ENCODE measurements around the gene SLC34A3. TPM values are rescaled to one million over a fixed set of nuclear protein-coding genes. Genes with fewer than 3 reads are reported as not detected.
A peak's percentile ranks its signal among the peaks of the same experiment; 100 is the strongest.

Gene SLC34A3
- polyA plus RNA-seq, 2 donors, result 1.3 to 1.6 TPM

DNA sequence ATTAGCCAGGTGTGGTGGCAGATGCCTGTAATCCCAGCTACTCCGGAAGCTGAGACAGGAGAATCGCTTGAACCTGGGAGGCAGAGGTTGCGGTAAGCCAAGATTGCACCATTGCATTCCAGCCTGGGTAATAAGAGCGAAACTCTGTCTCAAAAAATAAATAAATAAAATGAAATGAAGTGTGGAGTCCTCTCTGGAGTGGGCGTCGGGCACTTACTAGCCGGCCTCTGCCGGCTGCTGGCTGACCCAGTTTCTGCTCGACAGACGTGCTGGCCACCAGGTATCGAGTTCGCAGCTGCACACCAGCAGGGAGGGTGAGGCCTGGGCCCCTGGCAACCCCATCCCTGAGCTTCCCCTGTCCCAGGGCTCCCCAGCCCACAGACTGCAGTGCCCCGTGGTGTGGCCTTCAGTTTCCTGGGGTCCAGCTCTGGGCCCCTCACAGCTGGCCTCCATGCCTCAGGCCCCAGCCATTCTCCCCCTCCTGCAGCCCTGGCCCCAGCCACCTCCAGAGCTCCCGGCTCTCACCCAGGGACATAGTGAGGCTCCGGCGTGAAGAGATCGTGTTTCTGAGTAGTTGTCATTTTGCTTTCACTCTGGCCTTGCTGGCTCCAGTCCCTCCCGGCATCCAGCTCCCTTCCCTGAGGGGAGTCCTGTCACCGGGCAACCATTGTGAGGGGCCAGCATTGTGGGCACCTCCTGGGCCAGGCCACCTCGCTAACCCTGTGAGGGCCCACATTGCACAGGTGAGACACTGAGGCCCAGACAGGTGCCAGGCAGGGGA, 16.6 kb downstream of the SLC34A3 start:
- WGBS, 2 donors, result 76 to 86% methylated on average over 20 of the region's 20 CpGs

DNA sequence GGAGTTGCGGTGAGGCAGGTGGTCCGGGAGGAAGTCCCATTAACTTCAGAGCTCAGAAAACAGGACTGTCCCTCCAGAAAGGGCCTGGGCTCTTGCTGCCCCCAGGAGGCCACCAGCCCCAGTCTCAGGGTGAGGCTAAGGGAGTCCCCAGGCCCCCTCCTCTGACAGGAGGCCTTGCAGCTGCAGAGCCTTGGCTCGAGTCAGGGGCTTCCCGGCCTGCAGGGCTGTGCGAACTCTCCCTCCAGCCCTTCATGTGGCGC, 17.1 kb downstream of the SLC34A3 start:
- H3K4me1 ChIP-seq (ENCODE audit: control insufficient read depth in 2 of 2, insufficient read depth in 2 of 2, low read length in 1 of 2), result peaks cover 2 to 21% of the 10 kb centered on the region in 2 donors
- H3K27ac ChIP-seq (ENCODE audit: low read depth in 2 of 2, low read length in 1 of 2), result no peak overlapping the region
- peaks cover 0 to 12% of the 10 kb centered on the region in 2 donors for H3K36me3 ChIP-seq (ENCODE audit: control insufficient read depth in 2 of 2, insufficient read depth in 2 of 2, low read length in 1 of 2)
- no peaks in the 10 kb centered on the region for H3K27me3 ChIP-seq (ENCODE audit: control insufficient read depth in 1 of 2, insufficient read depth in 2 of 2, low read length in 2 of 2)
- 76 to 95% methylated on average over 6 of the region's 6 CpGs for WGBS, 2 donors
- H3K4me3 ChIP-seq (ENCODE audit: low read depth in 1 of 2, low read length in 2 of 2), result no peak overlapping the region
- no peaks in the 10 kb centered on the region for H3K9me3 ChIP-seq (ENCODE audit: control insufficient read depth in 2 of 2, insufficient read depth in 1 of 2, low read depth in 1 of 2, low read length in 1 of 2)

More for the DNA sequence above, 16.6 kb downstream of the SLC34A3 start:
- H3K27ac ChIP-seq (ENCODE audit: low read depth in 2 of 2, low read length in 1 of 2), result no peak overlapping the region
- H3K36me3 ChIP-seq (ENCODE audit: control insufficient read depth in 2 of 2, insufficient read depth in 2 of 2, low read length in 1 of 2), result peaks cover 0 to 17% of the 10 kb centered on the region in 2 donors
- peaks cover 2 to 27% of the 10 kb centered on the region in 2 donors for H3K4me1 ChIP-seq (ENCODE audit: control insufficient read depth in 2 of 2, insufficient read depth in 2 of 2, low read length in 1 of 2)
- H3K4me3 ChIP-seq (ENCODE audit: low read depth in 1 of 2, low read length in 2 of 2), result no peak overlapping the region
- no peaks in the 10 kb centered on the region for H3K27me3 ChIP-seq (ENCODE audit: control insufficient read depth in 1 of 2, insufficient read depth in 2 of 2, low read length in 2 of 2)
- no peaks in the 10 kb centered on the region for H3K9me3 ChIP-seq (ENCODE audit: control insufficient read depth in 2 of 2, insufficient read depth in 1 of 2, low read depth in 1 of 2, low read length in 1 of 2)

DNA sequence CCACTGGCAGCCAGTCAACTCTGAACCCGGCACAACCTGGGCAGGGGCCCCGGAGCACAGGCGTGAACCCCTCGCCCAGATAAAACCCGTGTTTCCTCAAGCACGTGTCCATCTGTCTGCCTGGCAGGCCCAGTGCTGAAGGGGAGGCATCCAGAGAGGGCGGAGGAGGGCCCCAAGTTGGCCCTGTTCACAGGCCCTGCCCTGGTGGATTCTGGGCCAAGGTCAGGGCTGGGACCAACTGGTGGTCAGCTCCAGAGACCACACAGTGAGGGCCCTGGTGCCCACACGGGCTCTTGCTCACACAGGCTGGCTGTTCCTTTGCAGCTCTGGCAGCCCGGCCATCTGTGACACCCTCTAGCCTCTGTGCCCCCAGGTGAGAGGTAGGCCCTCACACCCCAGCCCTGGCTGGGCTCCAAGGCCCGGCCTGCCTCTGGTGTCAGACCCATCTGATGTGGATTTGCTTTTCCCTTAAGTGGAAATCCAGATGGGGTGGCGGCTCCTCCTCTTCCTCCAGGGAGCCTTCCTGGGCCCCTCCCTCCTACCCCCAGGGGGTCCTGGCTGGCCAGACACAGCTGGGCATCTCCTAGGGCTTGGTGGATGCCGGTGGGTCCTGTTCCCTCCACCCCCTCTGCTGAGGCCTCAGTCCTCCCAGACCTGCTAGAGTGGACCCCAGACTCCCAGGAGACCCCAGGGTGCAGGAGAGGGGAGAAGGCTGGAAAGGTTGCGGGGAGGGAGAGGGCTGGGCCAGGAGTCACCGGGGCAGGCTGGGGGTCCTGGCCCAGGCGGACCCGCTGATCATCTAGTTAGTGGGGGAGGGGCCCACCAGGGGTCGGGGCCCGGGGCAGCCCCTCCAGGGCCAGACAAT, 19.9 kb downstream of the SLC34A3 start:
- no peaks in the 10 kb centered on the region for H3K36me3 ChIP-seq (ENCODE audit: control insufficient read depth in 2 of 2, insufficient read depth in 2 of 2, low read length in 1 of 2)
- 59% methylated on average over 17 of the region's 18 CpGs for WGBS, 2 donors
- no peak overlapping the region for H3K4me3 ChIP-seq (ENCODE audit: low read depth in 1 of 2, low read length in 2 of 2)
- H3K27me3 ChIP-seq (ENCODE audit: control insufficient read depth in 1 of 2, insufficient read depth in 2 of 2, low read length in 2 of 2), result no peaks in the 10 kb centered on the region
- H3K27ac ChIP-seq (ENCODE audit: low read depth in 2 of 2, low read length in 1 of 2), result no peak overlapping the region
- H3K4me1 ChIP-seq (ENCODE audit: control insufficient read depth in 2 of 2, insufficient read depth in 2 of 2, low read length in 1 of 2), result peaks cover 2 to 4% of the 10 kb centered on the region in 2 donors
- H3K9me3 ChIP-seq (ENCODE audit: control insufficient read depth in 2 of 2, insufficient read depth in 1 of 2, low read depth in 1 of 2, low read length in 1 of 2), result no peaks in the 10 kb centered on the region

DNA sequence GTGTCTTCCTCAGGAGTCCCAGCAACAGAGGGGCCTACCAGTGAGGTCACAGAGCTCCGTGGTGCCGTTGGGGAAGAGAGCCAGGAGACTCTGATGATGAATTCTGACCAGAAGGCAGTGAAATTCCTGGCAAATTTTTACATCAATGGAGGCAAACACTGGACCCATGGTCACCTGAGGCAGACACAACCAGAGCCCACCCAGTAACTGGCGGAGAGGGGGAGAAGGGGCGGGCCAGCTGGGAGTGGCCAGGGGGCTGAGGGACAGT, 20.4 kb downstream of the SLC34A3 start, which contains the start of gene STPG3:
Gene STPG3, plus strand, starts transcription at position 93 of the 268 bp plus-strand sequence. Its CDS starts 1 bp downstream, at position 94.
- Histone ChIP-seq H3K9me3 (ENCODE audit: control insufficient read depth in 2 of 2, insufficient read depth in 1 of 2, low read depth in 1 of 2, low read length in 1 of 2) (no peaks in the 10 kb centered on the region), H3K36me3 (ENCODE audit: control insufficient read depth in 2 of 2, insufficient read depth in 2 of 2, low read length in 1 of 2) (no peaks in the 10 kb centered on the region), H3K27me3 (ENCODE audit: control insufficient read depth in 1 of 2, insufficient read depth in 2 of 2, low read length in 2 of 2) (no peaks in the 10 kb centered on the region), H3K27ac (ENCODE audit: low read depth in 2 of 2, low read length in 1 of 2) (no peak within 1 kb of the TSS), H3K4me3 (ENCODE audit: low read depth in 1 of 2, low read length in 2 of 2) (no peak within 1 kb of the TSS), H3K4me1 (ENCODE audit: control insufficient read depth in 2 of 2, insufficient read depth in 2 of 2, low read length in 1 of 2) (peaks cover 2 to 8% of the 10 kb centered on the region in 2 donors)
- whole genome bisulfite sequencing, 2 donors, result 62 to 73% methylated on average over 4 of the region's 4 CpGs

- Histone ChIP-seq H3K4me1 (ENCODE audit: control insufficient read depth in 2 of 2, insufficient read depth in 2 of 2, low read length in 1 of 2) (peaks cover 2 to 13% of the 10 kb centered on the region in 2 donors), H3K9me3 (ENCODE audit: control insufficient read depth in 2 of 2, insufficient read depth in 1 of 2, low read depth in 1 of 2, low read length in 1 of 2) (no peaks in the 10 kb centered on the region), H3K36me3 (ENCODE audit: control insufficient read depth in 2 of 2, insufficient read depth in 2 of 2, low read length in 1 of 2) (peaks cover 0 to 5% of the 10 kb centered on the region in 2 donors), H3K27ac (ENCODE audit: low read depth in 2 of 2, low read length in 1 of 2) (no peak overlapping the region), H3K4me3 (ENCODE audit: low read depth in 1 of 2, low read length in 2 of 2) (no peak overlapping the region), H3K27me3 (ENCODE audit: control insufficient read depth in 1 of 2, insufficient read depth in 2 of 2, low read length in 2 of 2) (no peaks in the 10 kb centered on the region)
- WGBS, 2 donors, result 86 to 88% methylated on average over 22 of the region's 22 CpGs
These were observed 21.0 kb downstream of the SLC34A3 start for GRCh38 chr9:137251490-137252268.

DNA sequence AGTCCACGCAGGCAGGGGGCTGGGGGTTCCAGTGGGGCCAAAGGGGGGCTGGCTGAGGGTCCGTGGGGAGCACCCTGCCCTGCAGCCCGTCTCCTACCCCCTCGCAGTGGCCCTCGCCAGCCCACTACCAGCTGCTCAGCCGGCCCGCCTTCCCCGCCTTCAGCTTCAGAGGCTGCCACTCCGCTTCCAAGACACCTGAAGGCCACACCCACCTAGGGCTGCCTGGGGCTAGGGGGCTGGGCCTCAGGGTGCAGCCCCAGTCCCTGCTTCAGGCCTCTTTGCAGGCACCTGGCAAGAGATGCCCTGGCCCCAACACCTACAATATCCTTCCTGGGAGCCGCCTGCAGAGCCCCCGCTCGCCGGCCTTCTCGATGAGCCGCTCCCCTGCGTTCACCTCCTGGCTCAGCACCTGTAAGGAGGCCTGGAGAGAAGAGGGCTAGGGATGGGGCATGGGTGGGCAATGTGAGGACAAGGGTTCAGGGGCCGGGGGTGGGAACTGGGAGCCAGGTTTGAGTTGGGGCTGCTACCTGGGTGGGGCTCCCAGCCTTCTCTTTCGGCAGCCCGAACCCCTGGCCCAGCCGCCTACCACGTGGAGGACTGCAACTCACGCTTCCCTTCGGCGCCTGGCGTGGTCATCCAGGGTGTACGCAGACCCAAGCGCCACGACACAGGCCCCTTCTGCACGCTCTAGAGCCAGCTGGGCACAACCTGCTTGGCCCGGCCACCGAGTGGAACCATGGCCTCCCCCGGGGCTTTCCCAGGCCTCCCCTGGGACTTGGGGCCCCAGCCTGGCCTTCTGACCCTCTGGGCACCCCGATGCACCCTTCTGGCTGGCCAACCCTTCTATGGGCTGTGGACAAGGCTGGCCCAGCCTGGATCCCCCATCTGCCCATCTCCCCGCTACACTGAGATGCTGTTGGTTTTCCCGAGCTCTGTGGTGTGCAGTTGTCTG, 22.1 kb downstream of the SLC34A3 start:
- no peaks in the 10 kb centered on the region for H3K27me3 ChIP-seq (ENCODE audit: control insufficient read depth in 1 of 2, insufficient read depth in 2 of 2, low read length in 2 of 2)
- H3K36me3 ChIP-seq (ENCODE audit: control insufficient read depth in 2 of 2, insufficient read depth in 2 of 2, low read length in 1 of 2), result peaks cover 0 to 9% of the 10 kb centered on the region in 2 donors
- H3K4me3 ChIP-seq (ENCODE audit: low read depth in 1 of 2, low read length in 2 of 2), result no peak overlapping the region
- H3K4me1 ChIP-seq (ENCODE audit: control insufficient read depth in 2 of 2, insufficient read depth in 2 of 2, low read length in 1 of 2), result peaks cover 2 to 16% of the 10 kb centered on the region in 2 donors
- H3K9me3 ChIP-seq (ENCODE audit: control insufficient read depth in 2 of 2, insufficient read depth in 1 of 2, low read depth in 1 of 2, low read length in 1 of 2), result no peaks in the 10 kb centered on the region
- 86 to 87% methylated on average over 32 to 35 of the region's 35 CpGs for WGBS, 2 donors
- H3K27ac ChIP-seq (ENCODE audit: low read depth in 2 of 2, low read length in 1 of 2), result no peak overlapping the region

GRCh38 chr9:137253717-137254623, 23.3 kb downstream of the SLC34A3 start:
- no peaks in the 10 kb centered on the region for H3K27me3 ChIP-seq (ENCODE audit: control insufficient read depth in 1 of 2, insufficient read depth in 2 of 2, low read length in 2 of 2)
- peak overlapping the region in 1 of 2 donors; percentile 6 for H3K27ac ChIP-seq (ENCODE audit: low read depth in 2 of 2, low read length in 1 of 2)
- WGBS, 2 donors, result 54 to 63% methylated on average over 21 of the region's 21 CpGs
- H3K4me3 ChIP-seq (ENCODE audit: low read depth in 1 of 2, low read length in 2 of 2), result peak overlapping the region; percentile 84 to 85
- H3K9me3 ChIP-seq (ENCODE audit: control insufficient read depth in 2 of 2, insufficient read depth in 1 of 2, low read depth in 1 of 2, low read length in 1 of 2), result no peaks in the 10 kb centered on the region
- H3K4me1 ChIP-seq (ENCODE audit: control insufficient read depth in 2 of 2, insufficient read depth in 2 of 2, low read length in 1 of 2), result peaks cover 2 to 16% of the 10 kb centered on the region in 2 donors
- H3K36me3 ChIP-seq (ENCODE audit: control insufficient read depth in 2 of 2, insufficient read depth in 2 of 2, low read length in 1 of 2), result peaks cover 0 to 11% of the 10 kb centered on the region in 2 donors
